K562 (cell line): Measurements from ENCODE around the gene CXCL12. TPM values are rescaled to one million over a fixed set of nuclear protein-coding genes. Genes with fewer than 3 reads are reported as not detected.

Experiments
- ATAC-seq: fragments of 200-7000 bp; cut with Tn5 transposase; 3 replicates; pipeline ENCODE4 v1.9.1; 2020; ENCODE audit warnings: moderate library complexity
- BruUV-seq: library from RNA; stranded (reverse); fragments of 400-500 nt; replicated peaks from 2 replicates; lab custom pipeline; 2021; lab: Mats Ljungman, UMichigan
- CTCF ChIA-PET: fragments of 300-600 bp; formaldehyde crosslinking; extraction: SDS; loops from one replicate; lab custom pipeline; 2021; ENCODE audit warnings: low intra/inter-chr PET ratio; lab: Yijun Ruan, JAX
- POLR2A ChIA-PET: fragments of 300-600, 350-650 bp; sonication (Branson Sonifier 250); formaldehyde crosslinking; extraction: SDS; loops from one replicate; lab custom pipeline; 2021; ENCODE audit warnings: antibody characterized with exemption, inconsistent platforms; lab: Yijun Ruan, JAX
- DNase-seq, 4 experiments: peaks; one replicate each; pipeline versions ENCODE4 v3.0.0 to v3.0.0-alpha.2; 2011 to 2018; ENCODE audit warnings: low spot score in 3 of 4, mixed read lengths in 3 of 4; ENCODE audit errors: extremely low read depth in 1 of 4
- FAIRE-seq: peaks from 2 replicates; lab custom pipeline; 2011; peaks lifted over from hg19 to GRCh38; lab: Jason Lieb, UNC
- H2AFZ ChIP-seq: 2 replicates; pipeline ENCODE4 v1.6.0; 2011; ENCODE audit warnings: low read depth, low read length, control low read depth, inconsistent platforms
- H3K27ac ChIP-seq: fragments of 200-600 bp; 3 replicates; pipeline ENCODE4 v1.8.0; 2011; ENCODE audit warnings: low read depth, mild to moderate bottlenecking, control low read depth, inconsistent platforms, low read length, moderate library complexity, mixed read lengths; ENCODE audit errors: extremely low read depth
- H3K27me3 ChIP-seq, 2 experiments: fragments of 300-600 bp in 1 of 2; 2 replicates in 1 of 2; 3 replicates in 1 of 2; pipeline versions ENCODE4 v1.6.0 to v1.8.0; 2011; ENCODE audit warnings: inconsistent platforms in 2 of 2, low read length in 2 of 2, mild to moderate bottlenecking in 1 of 2, mixed read lengths in 1 of 2, moderate library complexity in 1 of 2; ENCODE audit not compliant: control insufficient read depth in 2 of 2, insufficient read depth in 2 of 2
- H3K36me3 ChIP-seq: fragments of 300-600 bp; 3 replicates; pipeline ENCODE4 v1.8.0; 2011; ENCODE audit warnings: mild to moderate bottlenecking, low read length, inconsistent platforms; ENCODE audit not compliant: control insufficient read depth, insufficient read depth
- H3K4me1 ChIP-seq, 2 experiments: fragments of 200-600 bp in 1 of 2; replicated peaks in 1 of 2; 2 replicates in 1 of 2; 3 replicates in 1 of 2; pipeline versions ENCODE4 v1.5.1 to v1.8.0; 2011; ENCODE audit warnings: inconsistent platforms in 2 of 2, low read length in 2 of 2, mild to moderate bottlenecking in 1 of 2, mixed read lengths in 1 of 2, moderate library complexity in 1 of 2; ENCODE audit not compliant: control insufficient read depth in 2 of 2, insufficient read depth in 2 of 2
- H3K4me2 ChIP-seq: 2 replicates; pipeline ENCODE4 v1.6.1; 2011; ENCODE audit warnings: low read length, control low read depth, inconsistent platforms, mixed read lengths; ENCODE audit not compliant: insufficient read depth
- H3K4me3 ChIP-seq: fragments of 200-600 bp; sonication (generic), shearing (Covaris generic); 2 replicates; pipeline ENCODE4 v1.5.1; 2016; ENCODE audit warnings: control low read depth, inconsistent platforms
- H3K79me2 ChIP-seq: fragments of 200-600 bp; 3 replicates; pipeline ENCODE4 v1.8.0; 2011; ENCODE audit warnings: low read length, inconsistent platforms; ENCODE audit not compliant: control insufficient read depth, insufficient read depth
- H3K9ac ChIP-seq, 2 experiments: 2 replicates each; pipeline versions ENCODE4 v1.6.0 to v1.6.1; 2011; ENCODE audit warnings: low read depth in 2 of 2, low read length in 2 of 2, control low read depth in 1 of 2, inconsistent platforms in 1 of 2, mild to moderate bottlenecking in 1 of 2, mixed read lengths in 1 of 2; ENCODE audit not compliant: insufficient read depth in 1 of 2
- H3K9me1 ChIP-seq: one replicate; pipeline ENCODE4 v1.6.0; 2011; ENCODE audit warnings: inconsistent platforms, mild to moderate bottlenecking, low read length, moderate library complexity; ENCODE audit not compliant: control insufficient read depth, insufficient read depth
- H3K9me3 ChIP-seq: replicated peaks from 2 replicates; pipeline ENCODE4 v1.5.1; 2011; ENCODE audit warnings: low read depth, low read length, inconsistent platforms; ENCODE audit not compliant: control insufficient read depth, insufficient read depth
- H4K20me1 ChIP-seq: replicated peaks from 2 replicates; pipeline ENCODE4 v1.6.1; 2011; ENCODE audit warnings: low read length, inconsistent platforms, mixed read lengths; ENCODE audit not compliant: control insufficient read depth, insufficient read depth
- ARHGAP35 ChIP-seq: fragments of 450-650 bp; IDR thresholded peaks from 2 replicates; pipeline ENCODE4 v1.6.1; 2018; ENCODE audit not compliant: partially characterized antibody
- HNRNPUL1 ChIP-seq: fragments of 200-400 bp; formaldehyde crosslinking; IDR thresholded peaks from 2 replicates; pipeline ENCODE4 v1.6.1; 2017; ENCODE audit warnings: low read length
- ZNF197 ChIP-seq: fragments of 200-800 bp; sonication (Bioruptor generic); IDR thresholded peaks from 2 replicates; pipeline ENCODE4 v1.6.1; 2016; ENCODE audit warnings: low read depth, missing genetic modification characterization, missing compliant biosample characterization
- ZNF668 ChIP-seq: fragments of 250-450 bp; sonication (Bioruptor Pico); IDR thresholded peaks from 2 replicates; pipeline ENCODE4 v1.8.0; 2022; ENCODE audit warnings: mild to moderate bottlenecking, inconsistent platforms
- WGBS: fragments of 100-300 bp; shearing (Covaris generic); methylation state at CpG from one replicate; pipeline ENCODE4 v1.1.6; 2016; ENCODE audit warnings: low coverage, mixed read lengths; ENCODE audit not compliant: insufficient coverage; ENCODE audit errors: missing lambda C conversion rate; 5-methylcytosine and 5-hydroxymethylcytosine counted together
- in situ Hi-C: fragments of 300-500 bp; cut with MboI; formaldehyde crosslinking; loops from 4 replicates; pipeline ENCODE4 v1.15.0; 2018; ENCODE audit warnings: inconsistent platforms, mixed read lengths
- intact Hi-C: fragments of 100-400 bp; cut with micrococcal nuclease; formaldehyde crosslinking; loops from 2 replicates; pipeline ENCODE4 v1.14.2; 2022
- polyA plus RNA-seq, 8 experiments: library from polyadenylated mRNA; depleted of rRNA in 4 of 8; stranded (reverse) in 5 of 8; unstranded in 3 of 8; fragments of >200 nt; fragmentation: Nextera tagmentation in 2 of 8; fragmentation: Illumina TruSeq in 1 of 8; extraction: Ambion mirVana in 2 of 8; extraction: Trizol in 1 of 8; gene quantifications; 2 replicates each; pipeline versions ENCODE4 v1.2.1 to v1.2.3, GENCODE V29; 2011 to 2014; ENCODE audit warnings: inconsistent platforms in 1 of 8, missing spikeins in 1 of 8
- total RNA-seq, 7 experiments: library from RNA; depleted of rRNA in 6 of 7; stranded (reverse); fragments of >200 nt in 6 of 7; fragmentation: Illumina TruSeq in 2 of 7; extraction: Trizol in 2 of 7; gene quantifications; 2 replicates each; pipeline versions ENCODE4 v1.2.1 to v1.2.3, GENCODE V29; 2011 to 2021; ENCODE audit warnings: low replicate concordance in 1 of 7

CXCL12 gene
- total and polyA plus RNA-seq, 9 of the 15 experiments (the other 6 are each of a cell fraction or from before 2014, with no cell fraction given): 0.18 TPM; not detected in 8

DNA sequence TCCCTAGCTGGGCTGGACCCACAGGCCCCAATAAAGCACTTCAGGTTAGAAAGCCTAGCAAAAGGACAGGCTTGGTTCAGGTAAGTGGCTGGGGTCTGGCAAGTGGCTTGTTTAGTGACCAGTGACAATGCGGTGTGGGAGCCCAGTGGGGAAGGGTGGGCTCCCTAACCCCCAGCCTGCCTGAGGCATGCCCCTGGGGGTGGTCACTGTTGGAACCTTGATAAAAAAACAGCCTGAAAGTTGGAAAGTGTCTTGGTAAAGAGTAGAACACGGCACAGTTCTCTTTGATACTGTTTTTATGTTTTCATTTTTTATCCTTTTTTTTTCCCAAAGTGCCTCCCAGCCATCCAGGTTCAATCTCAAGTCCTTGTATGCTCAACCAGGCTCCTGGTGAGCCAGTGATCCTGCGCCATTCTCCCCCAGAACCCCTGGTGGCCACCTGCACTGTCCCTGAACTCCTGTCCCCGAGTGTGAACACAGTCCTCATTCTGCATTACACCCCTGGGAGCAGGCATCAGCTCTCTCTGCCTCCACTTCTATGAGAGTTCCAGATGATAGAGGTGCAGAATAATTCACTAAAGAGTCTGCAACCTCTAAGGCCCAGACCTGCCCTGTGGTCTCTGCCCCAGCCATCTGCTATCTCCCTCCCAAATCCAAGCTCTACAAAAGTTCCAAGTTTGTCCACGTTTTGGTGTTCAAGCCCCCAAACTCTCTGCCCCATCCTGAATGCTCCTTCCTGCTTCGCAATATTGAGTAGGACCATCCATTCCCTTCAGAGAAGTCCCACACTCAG lies 15.0 kb upstream of the CXCL12 start:
- no peaks in the 10 kb centered on the region for H3K9me1 ChIP-seq
- H3K27me3 ChIP-seq: peaks cover 15 to 37% of the 10 kb centered on the region in 2 experiments; a peak in 3 of 5 replicates
- H3K27ac ChIP-seq: no peak overlapping the region
- H3K4me3 ChIP-seq: no peak overlapping the region
- H4K20me1 ChIP-seq: no peaks in the 10 kb centered on the region
- POLR2A ChIA-PET: interaction anchor here (0.6 to 1.6 kb wide), 4 partner anchors 8 to 39 kb away, joined by 3 to 4 read pairs (median 3); no protein-coding TSS in a partner anchor
- FAIRE-seq: no peak
- no peaks in the 10 kb centered on the region for H3K79me2 ChIP-seq
- H3K4me1 ChIP-seq: no peaks in the 10 kb centered on the region
- no peak overlapping the region for H3K4me2 ChIP-seq
- no peak for TF ChIP-seq ZNF668 (CRISPR knock-in tag)
- no peak for TF ChIP-seq ARHGAP35
- no peak for TF ChIP-seq ZNF197
- no peak for TF ChIP-seq HNRNPUL1
- no peak; the same call in 2 of the 3 replicates for ATAC-seq
- WGBS: under 1% methylated on average over 6 of the region's 6 CpGs
- in situ Hi-C loops (no loop called here), intact Hi-C loops (no loop called here)
- no peak overlapping the region for H3K9ac ChIP-seq
- H3K9me3 ChIP-seq: no peaks in the 10 kb centered on the region
- no TSS peak for BruUV-seq
- no peak for DNase-seq
- H2AFZ ChIP-seq: no peak overlapping the region
- H3K36me3 ChIP-seq: no peaks in the 10 kb centered on the region
- CTCF ChIA-PET: no interaction called here
